ENCODE data around the gene CADPS.

- TF ChIP-seq REST (IDR thresholded peaks at IDR 0.05; ENCODE audit: low read depth, low read length): no peak
- TF ChIP-seq CTCF (IDR thresholded peaks at IDR 0.05): no peak
- no peak for TF ChIP-seq POLR2AphosphoS5 (IDR thresholded peaks at IDR 0.05; ENCODE audit: low read depth, low read length)
- TF ChIP-seq MXI1 (IDR thresholded peaks at IDR 0.05; ENCODE audit: low read depth, low read length): no peak
- no peak for TF ChIP-seq CHD2 (IDR thresholded peaks at IDR 0.05; ENCODE audit: low read length, partially characterized antibody)
Measured at GRCh38 chr3:62405135-62405534, 470.1 kb downstream of the CADPS start.

Measured in SK-N-SH (cell line).